Epithelial cell of proximal tubule (primary cell): Measurements from ENCODE around the gene PCDHGA11. TPM values are rescaled to one million over a fixed set of nuclear protein-coding genes. Genes with fewer than 3 reads are reported as not detected.
"Not testable (repeated sequence)": the region's sequence is repeated elsewhere in the genome, so short reads cannot be mapped to it uniquely, and the experiment has no call there.

ENCODE experiments used
- DNase-seq: peaks from one replicate; pipeline ENCODE4 v3.0.0-alpha.2; 2011; ENCODE audit warnings: low read depth
- H3K4me3 ChIP-seq: 2 replicates; pipeline ENCODE4 v1.5.1; 2011; ENCODE audit warnings: low read depth, mild to moderate bottlenecking, low read length
- total RNA-seq: library from RNA; depleted of rRNA; stranded (reverse); fragments of >200 nt; gene quantifications from 2 replicates; pipeline ENCODE4 v1.2.3, GENCODE V29; 2015
- TF ChIP-seq, protein P1 (sequence below): conservative IDR thresholded peaks from 2 replicates; pipeline ENCODE4 v1.5.1; 2012; ENCODE audit warnings: low read depth, mild to moderate bottlenecking, low read length

Gene PCDHGA11
- total RNA-seq, 1 donor from 2014 or later: 2.6 TPM

DNA sequence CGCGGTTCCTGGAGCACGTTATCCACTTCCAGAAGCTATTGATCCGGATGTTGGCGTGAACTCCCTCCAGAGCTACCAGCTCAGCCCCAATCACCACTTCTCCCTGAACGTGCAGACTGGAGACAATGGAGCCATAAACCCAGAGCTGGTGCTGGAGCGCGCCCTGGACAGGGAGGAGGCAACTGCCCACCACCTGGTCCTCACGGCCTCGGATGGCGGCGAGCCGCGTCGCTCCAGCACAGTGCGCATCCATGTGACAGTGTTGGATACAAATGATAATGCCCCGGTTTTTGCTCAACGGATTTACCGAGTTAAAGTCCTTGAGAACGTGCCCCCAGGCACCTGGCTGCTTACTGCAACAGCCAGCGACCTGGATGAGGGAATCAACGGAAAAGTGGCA is 17.5 kb upstream of the PCDHGA11 start:
- TF ChIP-seq, protein P1, sequence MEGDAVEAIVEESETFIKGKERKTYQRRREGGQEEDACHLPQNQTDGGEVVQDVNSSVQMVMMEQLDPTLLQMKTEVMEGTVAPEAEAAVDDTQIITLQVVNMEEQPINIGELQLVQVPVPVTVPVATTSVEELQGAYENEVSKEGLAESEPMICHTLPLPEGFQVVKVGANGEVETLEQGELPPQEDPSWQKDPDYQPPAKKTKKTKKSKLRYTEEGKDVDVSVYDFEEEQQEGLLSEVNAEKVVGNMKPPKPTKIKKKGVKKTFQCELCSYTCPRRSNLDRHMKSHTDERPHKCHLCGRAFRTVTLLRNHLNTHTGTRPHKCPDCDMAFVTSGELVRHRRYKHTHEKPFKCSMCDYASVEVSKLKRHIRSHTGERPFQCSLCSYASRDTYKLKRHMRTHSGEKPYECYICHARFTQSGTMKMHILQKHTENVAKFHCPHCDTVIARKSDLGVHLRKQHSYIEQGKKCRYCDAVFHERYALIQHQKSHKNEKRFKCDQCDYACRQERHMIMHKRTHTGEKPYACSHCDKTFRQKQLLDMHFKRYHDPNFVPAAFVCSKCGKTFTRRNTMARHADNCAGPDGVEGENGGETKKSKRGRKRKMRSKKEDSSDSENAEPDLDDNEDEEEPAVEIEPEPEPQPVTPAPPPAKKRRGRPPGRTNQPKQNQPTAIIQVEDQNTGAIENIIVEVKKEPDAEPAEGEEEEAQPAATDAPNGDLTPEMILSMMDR: no peak
- no peak for DNase-seq
- no peak overlapping the region for H3K4me3 ChIP-seq

DNA sequence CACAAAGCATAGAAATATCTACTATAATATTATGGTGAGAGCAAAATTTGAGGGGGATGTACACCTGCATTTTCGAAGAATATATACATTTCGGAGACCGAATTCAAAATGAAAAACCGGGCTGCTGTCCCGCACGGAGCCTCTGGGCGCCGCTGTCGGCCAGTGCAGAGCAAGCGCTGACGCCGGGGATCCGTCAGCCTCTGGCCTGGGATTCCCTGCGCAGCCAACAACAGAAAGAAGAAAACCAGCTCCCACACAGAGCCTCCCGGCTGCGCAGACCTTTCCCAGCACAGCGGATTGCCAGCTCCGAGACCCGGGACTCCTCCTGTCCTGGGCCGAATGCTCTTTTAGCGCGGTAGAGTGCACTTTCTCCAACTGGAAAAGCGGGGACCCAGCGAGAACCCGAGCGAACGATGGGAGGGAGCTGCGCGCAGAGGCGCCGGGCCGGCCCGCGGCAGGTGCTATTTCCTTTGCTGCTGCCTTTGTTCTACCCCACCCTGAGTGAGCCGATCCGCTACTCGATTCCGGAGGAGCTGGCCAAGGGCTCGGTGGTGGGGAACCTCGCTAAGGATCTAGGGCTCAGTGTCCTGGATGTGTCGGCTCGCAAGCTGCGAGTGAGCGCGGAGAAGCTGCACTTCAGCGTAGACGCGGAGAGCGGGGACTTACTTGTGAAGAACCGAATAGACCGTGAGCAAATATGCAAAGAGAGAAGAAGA is 12.9 kb upstream of the PCDHGA11 start, which contains the start of gene PCDHGB6:
PCDHGB6 (plus strand) TSS at position 232 of the 716 bp plus-strand sequence; CDS start at position 414, 182 bp downstream.
- not testable (repeated sequence) for DNase-seq
- H3K4me3 ChIP-seq: peak within 1 kb of the TSS; percentile 30
- TF ChIP-seq, protein P1: peak; percentile 56

DNA sequence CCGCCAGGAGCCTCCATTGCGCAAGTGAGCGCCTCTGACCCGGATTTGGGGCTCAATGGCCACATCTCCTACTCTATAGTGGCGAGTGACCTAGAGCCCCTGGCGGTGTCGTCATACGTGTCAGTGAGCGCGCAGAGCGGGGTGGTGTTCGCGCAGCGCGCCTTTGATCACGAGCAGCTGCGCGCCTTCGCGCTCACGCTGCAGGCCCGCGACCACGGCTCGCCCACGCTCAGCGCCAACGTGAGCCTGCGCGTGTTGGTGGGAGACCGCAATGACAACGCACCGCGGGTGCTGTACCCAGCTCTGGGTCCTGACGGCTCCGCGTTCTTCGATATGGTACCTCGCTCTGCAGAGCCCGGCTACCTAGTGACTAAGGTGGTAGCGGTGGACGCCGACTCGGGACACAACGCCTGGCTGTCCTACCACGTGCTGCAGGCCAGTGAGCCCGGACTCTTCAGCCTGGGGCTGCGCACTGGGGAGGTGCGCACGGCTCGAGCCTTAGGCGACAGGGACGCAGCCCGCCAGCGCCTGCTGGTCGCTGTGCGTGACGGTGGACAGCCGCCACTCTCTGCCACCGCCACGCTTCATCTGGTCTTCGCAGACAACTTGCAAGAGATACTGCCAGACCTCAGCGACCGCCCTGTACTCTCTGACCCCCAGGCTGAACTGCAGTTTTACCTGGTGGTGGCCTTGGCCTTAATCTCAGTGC is 11.1 kb upstream of the PCDHGA11 start:
- TF ChIP-seq, protein P1: no peak
- no peak overlapping the region for H3K4me3 ChIP-seq
- DNase-seq: no peak

DNA sequence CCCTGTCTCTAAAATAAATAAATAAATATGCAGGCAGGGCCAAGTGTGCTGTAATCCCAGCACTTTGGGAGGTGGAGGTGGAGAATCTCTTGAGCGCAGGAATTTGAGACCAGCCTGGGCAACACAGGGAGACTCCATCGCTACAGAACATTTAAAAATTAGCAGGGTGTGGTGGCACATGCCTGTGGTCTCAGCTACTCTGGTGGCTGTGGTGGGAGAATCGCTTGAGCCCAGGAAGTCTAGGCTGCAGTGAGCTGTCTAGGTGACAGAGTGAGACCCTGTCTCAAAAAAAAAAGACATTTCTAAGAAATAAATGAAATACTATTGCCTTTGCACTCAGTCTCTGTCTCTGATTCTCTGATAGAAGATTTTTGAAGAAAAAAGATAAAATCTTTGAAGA is 9.3 kb upstream of the PCDHGA11 start:
- DNase-seq: no peak
- TF ChIP-seq, protein P1: no peak
- no peak overlapping the region for H3K4me3 ChIP-seq

DNA sequence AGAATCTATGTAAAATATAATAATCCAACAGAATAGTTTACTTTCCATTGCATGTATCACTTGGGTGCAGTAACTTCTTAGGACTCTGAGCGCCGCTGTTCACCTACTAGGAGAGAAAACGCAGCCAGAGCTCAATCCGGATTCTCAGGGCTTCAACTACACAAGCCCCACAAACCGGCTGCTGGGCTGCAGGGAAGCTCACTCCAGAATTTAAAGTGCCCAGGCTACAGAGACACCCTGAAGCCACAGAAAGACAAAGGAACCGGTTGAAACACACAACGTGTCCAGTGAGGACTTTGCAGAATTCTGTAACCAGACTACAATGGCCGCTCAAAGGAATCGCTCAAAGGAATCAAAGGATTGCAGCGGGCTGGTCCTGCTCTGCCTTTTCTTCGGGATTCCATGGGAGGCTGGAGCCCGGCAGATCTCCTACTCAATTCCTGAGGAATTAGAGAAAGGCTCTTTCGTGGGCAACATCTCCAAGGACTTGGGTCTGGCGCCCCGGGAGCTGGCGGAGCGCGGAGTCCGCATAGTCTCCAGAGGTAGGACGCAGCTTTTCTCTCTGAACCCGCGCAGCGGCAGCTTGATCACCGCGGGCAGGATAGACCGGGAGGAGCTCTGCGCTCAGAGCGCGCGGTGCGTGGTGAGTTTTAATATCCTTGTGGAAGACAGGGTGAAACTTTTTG is 7.9 kb upstream of the PCDHGA11 start, which contains the start of gene PCDHGA10:
PCDHGA10 (plus strand) TSS at position 134 of the 686 bp plus-strand sequence; CDS start at position 323, 189 bp downstream.
- H3K4me3 ChIP-seq: peak within 1 kb of the TSS; percentile 44

DNA sequence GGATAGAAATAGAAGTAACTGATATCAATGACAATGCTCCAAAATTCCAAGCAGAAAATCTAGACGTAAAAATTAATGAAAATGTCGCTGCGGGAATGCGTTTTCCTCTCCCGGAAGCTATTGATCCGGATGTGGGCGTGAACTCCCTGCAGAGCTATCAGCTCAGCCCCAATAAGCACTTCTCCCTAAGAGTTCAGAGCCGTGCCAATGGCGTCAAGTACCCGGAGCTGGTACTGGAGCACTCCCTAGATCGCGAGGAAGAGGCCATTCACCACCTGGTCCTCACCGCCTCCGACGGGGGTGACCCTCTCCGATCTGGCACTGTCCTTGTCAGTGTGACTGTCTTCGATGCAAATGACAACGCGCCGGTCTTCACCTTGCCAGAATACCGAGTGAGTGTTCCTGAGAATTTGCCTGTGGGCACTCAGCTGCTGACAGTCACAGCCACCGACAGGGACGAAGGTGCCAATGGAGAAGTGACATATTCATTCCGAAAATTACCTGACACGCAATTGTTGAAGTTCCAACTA is 7.2 kb upstream of the PCDHGA11 start:
- peak overlapping the region; percentile 44 for H3K4me3 ChIP-seq
- TF ChIP-seq, protein P1: no peak
- DNase-seq: no peak

More for the DNA sequence above, 7.9 kb upstream of the PCDHGA11 start, which contains the start of gene PCDHGA10:
- TF ChIP-seq, protein P1: peak; percentile 56
- DNase-seq: no peak

DNA sequence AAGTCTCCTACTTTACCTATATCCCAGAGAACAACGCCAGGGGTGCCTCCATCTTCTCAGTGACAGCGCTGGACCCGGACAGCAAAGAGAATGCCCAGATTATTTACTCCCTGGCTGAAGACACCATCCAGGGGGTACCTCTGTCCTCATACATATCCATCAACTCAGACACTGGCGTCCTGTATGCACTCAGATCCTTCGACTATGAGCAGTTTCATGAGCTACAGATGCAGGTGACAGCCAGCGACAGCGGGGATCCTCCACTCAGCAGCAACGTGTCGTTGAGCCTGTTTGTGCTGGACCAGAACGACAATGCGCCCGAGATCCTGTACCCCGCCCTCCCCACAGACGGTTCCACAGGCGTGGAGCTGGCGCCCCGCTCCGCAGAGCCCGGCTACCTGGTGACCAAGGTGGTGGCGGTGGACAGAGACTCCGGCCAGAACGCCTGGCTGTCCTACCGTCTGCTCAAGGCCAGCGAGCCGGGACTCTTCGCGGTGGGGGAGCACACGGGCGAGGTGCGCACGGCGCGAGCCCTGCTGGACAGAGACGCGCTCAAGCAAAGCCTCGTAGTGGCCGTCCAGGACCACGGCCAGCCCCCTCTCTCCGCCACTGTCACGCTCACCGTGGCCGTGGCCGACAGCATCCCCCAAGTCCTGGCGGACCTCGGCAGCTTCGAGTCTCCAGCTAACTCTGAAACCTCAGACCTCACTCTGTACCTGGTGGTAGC is 6.1 kb upstream of the PCDHGA11 start:
- not testable (repeated sequence) for H3K4me3 ChIP-seq, DNase-seq

DNA sequence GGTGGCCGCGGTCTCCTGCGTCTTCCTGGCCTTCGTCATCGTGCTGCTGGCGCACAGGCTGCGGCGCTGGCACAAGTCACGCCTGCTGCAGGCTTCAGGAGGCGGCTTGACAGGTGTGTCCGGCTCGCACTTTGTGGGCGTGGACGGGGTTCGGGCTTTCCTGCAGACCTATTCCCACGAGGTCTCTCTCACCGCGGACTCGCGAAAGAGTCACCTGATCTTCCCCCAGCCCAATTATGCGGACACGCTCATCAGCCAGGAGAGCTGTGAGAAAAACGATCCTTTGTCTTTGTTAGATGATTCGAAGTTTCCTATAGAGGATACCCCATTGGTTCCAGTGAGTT is 5.6 kb upstream of the PCDHGA11 start:
- not testable (repeated sequence) for H3K4me3 ChIP-seq, DNase-seq
